Skeletal muscle tissue (tissue), 5 donors: ENCODE data around the gene SYN1. TPM values are rescaled to one million over a fixed set of nuclear protein-coding genes. Genes with fewer than 3 reads are reported as not detected.
A peak's percentile ranks its signal among the peaks of the same experiment; 100 is the strongest.

Source experiments
- H3K27ac ChIP-seq: one replicate; pipeline ENCODE4 v1.7.0; 2013; ENCODE audit warnings: mild to moderate bottlenecking, low read depth, low read length, inconsistent platforms
- H3K27me3 ChIP-seq, 3 donors: one replicate each; pipeline ENCODE4 v1.7.0; 2013; ENCODE audit warnings: low read length in 3 of 3; ENCODE audit not compliant: control insufficient read depth in 3 of 3, insufficient read depth in 3 of 3
- H3K36me3 ChIP-seq, 3 donors: one replicate each; pipeline ENCODE4 v1.7.0; 2013; ENCODE audit warnings: low read length in 3 of 3; ENCODE audit not compliant: control insufficient read depth in 3 of 3, insufficient read depth in 3 of 3
- H3K4me1 ChIP-seq, 3 donors: one replicate each; pipeline ENCODE4 v1.7.0; 2013; ENCODE audit warnings: low read length in 3 of 3, mild to moderate bottlenecking in 3 of 3; ENCODE audit not compliant: control insufficient read depth in 3 of 3, insufficient read depth in 3 of 3
- H3K4me3 ChIP-seq, 3 donors: one replicate each; pipeline ENCODE4 v1.7.0; 2013; ENCODE audit warnings: low read length in 3 of 3
- H3K9ac ChIP-seq, 3 donors: one replicate each; pipeline ENCODE4 v1.7.0; 2013; ENCODE audit warnings: low read length in 3 of 3, mild to moderate bottlenecking in 3 of 3, moderate library complexity in 2 of 3, low read depth in 1 of 3
- H3K9me3 ChIP-seq, 3 donors: one replicate each; pipeline ENCODE4 v1.7.0; 2013; ENCODE audit warnings: low read length in 3 of 3; ENCODE audit not compliant: control insufficient read depth in 3 of 3
- small RNA-seq: library from RNA; depleted of rRNA; stranded (forward); fragments of <200 nt; gene quantifications from one replicate; pipeline ENCODE3, GENCODE V24; 2014
- total RNA-seq: library from RNA; depleted of rRNA; stranded (reverse); fragments of >200 nt; gene quantifications from one replicate; pipeline ENCODE4 v1.2.3, GENCODE V29; 2014
- donor health status: Osteomylitis.

The SYN1 gene
- total RNA-seq, 1 donor from 2014 or later, result not detected

DNA sequence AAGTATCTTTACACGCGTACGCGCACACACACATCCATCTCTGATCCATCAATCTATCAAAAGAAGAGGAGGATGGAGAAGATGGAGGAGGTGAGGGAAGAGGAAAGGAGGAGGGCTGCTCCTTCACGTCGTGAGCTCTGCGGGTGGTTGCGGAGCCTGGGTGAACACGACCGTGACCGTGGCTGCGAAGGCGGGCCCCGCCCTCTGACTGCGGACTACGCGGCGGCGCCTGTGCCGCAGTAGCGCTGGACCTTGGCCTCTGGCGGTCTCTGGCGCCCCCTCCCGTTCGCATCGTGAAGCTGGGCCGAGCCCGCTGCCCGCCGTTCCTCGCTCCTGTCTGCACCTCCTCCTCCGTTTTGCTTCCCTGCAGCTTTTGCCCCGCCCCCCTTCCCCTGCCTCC lies 96.4 kb downstream of the SYN1 start:
- Histone ChIP-seq H3K27me3 (no peaks in the 10 kb centered on the region), H3K4me3 (peak overlapping the region; percentile 55 to 71 (median 65)), H3K9me3 (peaks cover 0 to 9% (median 0%) of the 10 kb centered on the region in 3 donors), H3K4me1 (peaks cover 0 to 3% (median 2%) of the 10 kb centered on the region in 3 donors), H3K36me3 (no peaks in the 10 kb centered on the region), H3K27ac (no peak overlapping the region), H3K9ac (peak overlapping the region; percentile 30 to 81 (median 32))

Small RNA genes lying within 50 kb of the gene (small RNA-seq; reads per million reads assigned to genes)
- gene MIR4769, result not detected

Other genes starting within 250 kb of the SYN1 start
- 0.52 TPM for gene ZNF157, start 249.3 kb downstream of the SYN1 start, total RNA-seq
- 6.3 TPM for gene ZNF41, start 136.6 kb downstream of the SYN1 start, total RNA-seq
- gene ARAF, start 58.7 kb downstream of the SYN1 start, total RNA-seq, result 7.3 TPM
- gene TIMP1, start 37.4 kb downstream of the SYN1 start, total RNA-seq, result 31.8 TPM
- gene CFP, start 10.1 kb upstream of the SYN1 start, total RNA-seq, result 3.7 TPM
- gene ELK1, start 30.7 kb upstream of the SYN1 start, total RNA-seq, result 7.3 TPM
- 86.6 TPM for gene UXT, start 39.3 kb upstream of the SYN1 start, total RNA-seq
- gene ZNF81, start 217.0 kb upstream of the SYN1 start, total RNA-seq, result 11.5 TPM